GM06990 (cell line): Measurements from ENCODE around the gene CAV2.

ENCODE experiments used
- DNase-seq: peaks from one replicate; pipeline ENCODE4 v3.0.0-alpha.2; 2011; ENCODE audit not compliant: insufficient read length; ENCODE audit errors: extremely low read depth
- H3K27me3 ChIP-seq: replicated peaks from 2 replicates; pipeline ENCODE4 v1.6.0; 2011; ENCODE audit warnings: low read length; ENCODE audit not compliant: control insufficient read depth, insufficient read depth
- H3K36me3 ChIP-seq: 2 replicates; pipeline ENCODE4 v1.5.1; 2011; ENCODE audit warnings: low read length; ENCODE audit not compliant: control insufficient read depth, insufficient read depth
- H3K4me3 ChIP-seq: replicated peaks from 2 replicates; pipeline ENCODE4 v1.5.1; 2011; ENCODE audit warnings: low read depth, mild to moderate bottlenecking, control low read depth, low read length
- CTCF ChIP-seq: IDR thresholded peaks from 2 replicates; pipeline ENCODE4 v1.5.1; 2011; ENCODE audit warnings: low read length, control low read depth, mild to moderate bottlenecking, inconsistent platforms; ENCODE audit not compliant: insufficient read depth, poor library complexity, severe bottlenecking

The CAV2 gene

DNA sequence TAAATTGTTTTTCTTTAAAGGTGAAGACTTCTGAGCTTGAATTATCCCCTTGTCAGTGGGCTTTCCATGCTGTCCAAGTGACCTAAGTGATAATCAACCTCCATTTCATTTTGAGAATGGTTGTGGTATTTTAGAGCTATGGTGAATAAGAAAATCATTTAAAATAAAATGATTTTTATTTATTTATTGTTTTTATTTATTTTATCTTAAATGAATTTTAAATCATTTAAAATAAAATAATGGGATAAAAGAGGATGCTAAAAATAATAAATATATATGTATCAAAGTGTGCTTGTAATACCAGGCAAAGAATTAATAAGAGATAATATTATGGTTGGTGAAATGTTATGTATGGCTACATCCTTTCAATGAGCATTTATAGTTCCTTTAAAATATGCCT is 49.8 kb downstream of the CAV2 start:
- Histone ChIP-seq H3K36me3 (no peaks in the 10 kb centered on the region), H3K27me3 (no peaks in the 10 kb centered on the region), H3K4me3 (no peak overlapping the region)
- DNase-seq: no peak
- no peak for TF ChIP-seq CTCF

DNA sequence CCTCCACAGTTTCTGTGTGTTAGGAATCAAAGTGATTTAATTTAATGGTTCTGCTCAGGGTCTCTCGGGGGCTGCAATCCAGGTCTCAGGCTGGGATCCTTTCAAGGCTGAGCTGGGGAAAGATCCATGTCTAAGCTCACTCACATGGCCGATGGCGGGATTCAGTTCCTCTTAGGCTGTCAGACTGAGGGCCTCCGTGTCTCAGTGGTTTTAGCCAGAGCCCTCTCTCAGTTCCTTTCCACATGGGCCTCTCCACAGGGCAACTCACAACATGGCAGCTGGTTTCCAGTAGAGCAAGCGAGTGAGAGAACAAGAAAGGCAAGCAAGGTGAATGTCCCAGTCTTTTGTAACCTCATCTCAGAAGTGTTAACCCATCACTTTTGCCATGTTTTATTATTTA is 52.2 kb downstream of the CAV2 start:
- H3K36me3 ChIP-seq: no peaks in the 10 kb centered on the region
- no peak overlapping the region for H3K4me3 ChIP-seq
- no peak for TF ChIP-seq CTCF
- DNase-seq: no peak
- no peaks in the 10 kb centered on the region for H3K27me3 ChIP-seq

- no peak for DNase-seq
- no peak for TF ChIP-seq CTCF
- Histone ChIP-seq H3K4me3 (no peak overlapping the region), H3K36me3 (no peaks in the 10 kb centered on the region), H3K27me3 (no peaks in the 10 kb centered on the region)
These were observed 53.1 kb downstream of the CAV2 start for GRCh38 chr7:116552602-116553001.

DNA sequence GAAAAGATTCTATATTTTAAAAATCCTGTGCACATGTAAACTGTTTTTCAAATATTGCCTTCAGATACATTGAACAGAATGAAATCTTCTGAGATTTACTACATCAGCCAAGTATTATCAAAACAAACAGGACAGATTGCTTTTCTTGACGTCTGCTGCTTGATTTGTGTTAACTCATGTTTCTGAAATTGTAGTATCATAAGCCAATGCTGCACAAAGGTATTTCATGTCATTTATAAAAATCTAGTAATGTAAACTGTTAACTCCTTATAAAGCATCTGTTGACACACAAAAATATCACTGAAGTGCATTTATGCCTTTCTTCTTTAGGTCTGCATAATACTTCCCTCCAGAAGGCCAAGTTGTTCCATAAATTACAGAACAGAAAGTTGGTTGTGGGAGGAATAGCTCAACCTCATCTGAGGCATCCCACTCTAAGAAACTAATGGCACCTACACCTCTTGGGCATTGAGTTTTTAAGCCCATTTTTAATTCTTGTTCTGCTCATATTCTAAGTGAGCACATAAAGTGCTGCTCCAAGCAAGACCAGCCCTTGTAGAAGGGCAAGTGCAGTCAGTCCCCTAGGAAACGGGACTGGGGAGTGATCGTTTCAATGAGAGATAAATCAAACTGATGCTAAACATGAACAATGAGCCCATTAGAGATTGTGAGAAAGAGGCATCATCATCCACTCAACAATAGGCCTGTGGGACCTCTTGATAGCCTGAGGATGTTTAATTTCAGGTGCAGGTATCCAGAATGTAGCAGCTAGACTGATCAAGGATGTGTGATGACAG is 53.8 kb downstream of the CAV2 start:
- no peak for TF ChIP-seq CTCF
- no peak for DNase-seq
- Histone ChIP-seq H3K4me3 (no peak overlapping the region), H3K36me3 (no peaks in the 10 kb centered on the region), H3K27me3 (no peaks in the 10 kb centered on the region)

GRCh38 chr7:116554436-116554835 is 54.9 kb downstream of the CAV2 start:
- no peak for TF ChIP-seq CTCF
- Histone ChIP-seq H3K4me3 (no peak overlapping the region), H3K36me3 (no peaks in the 10 kb centered on the region), H3K27me3 (no peaks in the 10 kb centered on the region)
- DNase-seq: no peak

- H3K36me3 ChIP-seq: no peaks in the 10 kb centered on the region
- no peak for DNase-seq
- no peak overlapping the region for H3K4me3 ChIP-seq
- H3K27me3 ChIP-seq: no peaks in the 10 kb centered on the region
- TF ChIP-seq CTCF: no peak
These were observed 55.4 kb downstream of the CAV2 start for GRCh38 chr7:116554911-116555310.
